SU-DHL-6 (cell line): ENCODE results near the gene WDR46.

ENCODE experiments used
- H2AFZ ChIP-seq: fragments of 200-600 bp; sonication (generic); 2 replicates; pipeline ENCODE4 v1.6.1; 2014; ENCODE audit warnings: low read depth, mild to moderate bottlenecking, moderate library complexity, mixed read lengths, antibody characterized with exemption, low read length; ENCODE audit not compliant: severe bottlenecking
- H3F3A ChIP-seq: fragments of 200-600 bp; shearing (Covaris generic); 2 replicates; pipeline ENCODE4 v1.6.0; 2016; ENCODE audit warnings: antibody characterized with exemption, mild to moderate bottlenecking; ENCODE audit not compliant: insufficient read depth
- H3K27ac ChIP-seq: fragments of 200-600 bp; sonication (generic); 2 replicates; pipeline ENCODE4 v1.5.1; 2016; ENCODE audit warnings: low read depth, mild to moderate bottlenecking, low read length, moderate library complexity, mixed read lengths
- H3K27me3 ChIP-seq: fragments of 200-600 bp; sonication (generic), shearing (Covaris generic); 2 replicates; pipeline ENCODE4 v1.6.0; 2014; ENCODE audit warnings: mild to moderate bottlenecking, low read length
- H3K36me3 ChIP-seq: fragments of 200-600 bp; sonication (generic); 2 replicates; pipeline ENCODE4 v1.6.1; 2014; ENCODE audit warnings: mild to moderate bottlenecking, low read length, mixed read lengths
- H3K4me2 ChIP-seq: fragments of 300-600, 200-600 bp; shearing (Covaris generic), sonication (generic); 2 replicates; pipeline ENCODE4 v1.6.0; 2014; ENCODE audit warnings: low read length, low read depth, mild to moderate bottlenecking; ENCODE audit not compliant: poor library complexity, severe bottlenecking
- H3K4me3 ChIP-seq: fragments of 200-600 bp; sonication (generic); 2 replicates; pipeline ENCODE4 v1.5.1; 2014; ENCODE audit warnings: antibody characterized with exemption, low read length, mild to moderate bottlenecking, mixed read lengths; ENCODE audit not compliant: insufficient read depth, poor library complexity, severe bottlenecking
- H3K79me2 ChIP-seq: fragments of 200-600 bp; sonication (generic); 2 replicates; pipeline ENCODE4 v1.6.1; 2014; ENCODE audit warnings: mild to moderate bottlenecking, low read length, moderate library complexity; ENCODE audit not compliant: insufficient read depth
- H3K9ac ChIP-seq: fragments of 200-600 bp; sonication (generic); 2 replicates; pipeline ENCODE4 v1.7.0; 2014; ENCODE audit warnings: mild to moderate bottlenecking, low read length
- H3K9me2 ChIP-seq: fragments of 200-600 bp; sonication (generic); replicated peaks from 2 replicates; pipeline ENCODE4 v1.6.1; 2014; ENCODE audit warnings: low read length; ENCODE audit not compliant: insufficient read depth
- H3K9me3 ChIP-seq: fragments of 200-600 bp; sonication (generic); 2 replicates; pipeline ENCODE4 v1.6.1; 2014; ENCODE audit warnings: low read length, mixed read lengths; ENCODE audit not compliant: insufficient read depth
- H4K20me1 ChIP-seq: fragments of 200-600 bp; sonication (generic); 2 replicates; pipeline ENCODE4 v1.6.1; 2014; ENCODE audit warnings: low read depth, mild to moderate bottlenecking, antibody characterized with exemption, low read length, moderate library complexity, mixed read lengths
- CTCF ChIP-seq: fragments of 200-600 bp; sonication (generic); IDR thresholded peaks from one replicate; pipeline ENCODE4 v1.5.1; 2017; ENCODE audit warnings: antibody characterized with exemption, mild to moderate bottlenecking, low read length, moderate library complexity; ENCODE audit not compliant: insufficient read depth, poor library complexity, severe bottlenecking
- EZH2phosphoT487 ChIP-seq: fragments of 200-600 bp; sonication (generic), shearing (Covaris generic); conservative IDR thresholded peaks from 2 replicates; pipeline ENCODE4 v1.6.1; 2018; ENCODE audit warnings: mild to moderate bottlenecking, antibody characterized with exemption, low read length, moderate library complexity, mixed read lengths

Gene WDR46

GRCh38 chr6:33251395-33252012 lies 37.5 kb downstream of the WDR46 start:
- no peak overlapping the region for H2AFZ ChIP-seq
- no peaks in the 10 kb centered on the region for H3K27me3 ChIP-seq
- no peaks in the 10 kb centered on the region for H3K9me3 ChIP-seq
- no peaks in the 10 kb centered on the region for H4K20me1 ChIP-seq
- no peaks in the 10 kb centered on the region for H3K9me2 ChIP-seq
- H3K9ac ChIP-seq, result no peak overlapping the region
- peaks cover 7% of the 10 kb centered on the region; the same call in 1 of the 2 replicates for H3K79me2 ChIP-seq
- no peaks in the 10 kb centered on the region for H3K36me3 ChIP-seq
- H3K4me3 ChIP-seq, result no peak overlapping the region
- peaks cover 17% of the 10 kb centered on the region for H3F3A ChIP-seq
- H3K4me2 ChIP-seq, result no peak overlapping the region
- no peak for TF ChIP-seq CTCF
- H3K27ac ChIP-seq, result no peak overlapping the region

GRCh38 chr6:33250731-33251130 lies 38.3 kb downstream of the WDR46 start:
- Histone ChIP-seq H3K4me2 (peak overlapping the region; percentile 75), H3K36me3 (no peaks in the 10 kb centered on the region), H3K79me2 (peaks cover 7% of the 10 kb centered on the region; the same call in 1 of the 2 replicates), H3K9me2 (no peaks in the 10 kb centered on the region), H3K27ac (no peak overlapping the region), H3K4me3 (no peak overlapping the region), H3K27me3 (no peaks in the 10 kb centered on the region), H4K20me1 (no peaks in the 10 kb centered on the region), H3F3A (peaks cover 17% of the 10 kb centered on the region), H2AFZ (no peak overlapping the region), H3K9me3 (no peaks in the 10 kb centered on the region), H3K9ac (peak overlapping the region; percentile 78; the same call in 1 of the 2 replicates)
- no peak for TF ChIP-seq CTCF
- TF ChIP-seq EZH2phosphoT487, result no peak

- Histone ChIP-seq H3K79me2 (peaks cover 7% of the 10 kb centered on the region; the same call in 1 of the 2 replicates), H3K9ac (peak overlapping the region; percentile 78), H3K4me3 (peak overlapping the region; percentile 65), H2AFZ (peak overlapping the region; percentile 43), H3K27ac (peak overlapping the region; percentile 73), H3F3A (peaks cover 17% of the 10 kb centered on the region), H3K4me2 (peak overlapping the region; percentile 75), H4K20me1 (no peaks in the 10 kb centered on the region), H3K27me3 (no peaks in the 10 kb centered on the region), H3K36me3 (no peaks in the 10 kb centered on the region), H3K9me3 (no peaks in the 10 kb centered on the region), H3K9me2 (no peaks in the 10 kb centered on the region)
- TF ChIP-seq CTCF, result no peak
- TF ChIP-seq EZH2phosphoT487, result no peak
These were observed 39.1 kb downstream of the WDR46 start for GRCh38 chr6:33249732-33250630.
